Adrenal gland (tissue), 12 donors: ENCODE data around the gene CGA. TPM values are rescaled to one million over a fixed set of nuclear protein-coding genes. Genes with fewer than 3 reads are reported as not detected.

Experiments used
- DNase-seq, 7 donors: peaks; one replicate each; pipeline ENCODE4 v3.0.0-alpha.2; 2019 to 2020
- H3K27ac ChIP-seq, 5 donors: fragments of 200-600 bp; sonication (generic) in 4 of 5; 1 replicate in 3 of 5; 2 replicates in 2 of 5; pipeline versions ENCODE4 v1.5.1 to v1.8.0; 2016 to 2020; ENCODE audit warnings: mild to moderate bottlenecking in 1 of 5
- H3K27me3 ChIP-seq: fragments of 200-600 bp; 2 replicates; pipeline ENCODE4 v1.8.0; 2021
- H3K36me3 ChIP-seq, 2 donors: fragments of 200-600 bp; replicated peaks in 1 of 2; 1 replicate in 1 of 2; 2 replicates in 1 of 2; pipeline versions ENCODE4 v1.5.1 to v1.8.0; 2018 to 2022
- H3K4me1 ChIP-seq, 2 donors: fragments of 200-600 bp; replicated peaks in 1 of 2; 1 replicate in 1 of 2; 2 replicates in 1 of 2; pipeline versions ENCODE4 v1.5.1 to v1.8.0; 2018 to 2021
- H3K4me3 ChIP-seq, 4 donors: fragments of 200-600 bp; sonication (generic) in 3 of 4; one replicate each; pipeline ENCODE4 v1.5.1; 2016 to 2018
- H3K9me3 ChIP-seq, 3 donors: fragments of 200-600 bp; sonication (generic) in 1 of 3; replicated peaks in 1 of 3; 1 replicate in 2 of 3; 2 replicates in 1 of 3; pipeline versions ENCODE4 v1.5.1 to v1.8.0; 2016 to 2021
- POLR2A ChIP-seq, 2 donors: fragments of 450-650 bp; IDR thresholded peaks; one replicate each; pipeline ENCODE4 v1.6.1; 2017; ENCODE audit warnings: antibody characterized with exemption in 2 of 2, mild to moderate bottlenecking in 2 of 2, moderate library complexity in 1 of 2
- WGBS, 4 donors: extraction: QIAGEN DNeasy Blood & Tissue Kit in 2 of 4; methylation state at CpG; one replicate each; pipeline versions ENCODE4 v1.1.5 to v1.1.7; 2013 to 2017; 5-methylcytosine and 5-hydroxymethylcytosine counted together
- intact Hi-C, 2 donors: fragments of 100-400 bp; cut with DNase I; formaldehyde crosslinking; loops; one replicate each; pipeline versions ENCODE4 v1.14.1 to v1.15.0; 2022 to 2023
- polyA plus RNA-seq, 3 donors: library from polyadenylated mRNA; stranded (reverse); fragments of 200-250 nt in 2 of 3; fragments of 350-450 nt in 1 of 3; fragmentation: Illumina TruSeq in 1 of 3; extraction: RNeasy Lipid Tissue Mini Kit (QIAGEN cat#74804) in 1 of 3; gene quantifications; one replicate each; pipeline ENCODE4 v1.2.3, GENCODE V29; 2013 to 2014
- total RNA-seq, 9 donors: library from RNA; depleted of rRNA in 4 of 9; stranded (reverse); fragments of >200 nt in 4 of 9; fragments of 120-200 nt in 1 of 9; fragmentation: NEBNext Ultra II Directional in 1 of 9; extraction: Animal tissue kit (Norgen Biotek cat#: 25700) in 1 of 9; gene quantifications; one replicate each; pipeline versions ENCODE4 v1.1.0 to v1.2.4, GENCODE V29; 2013 to 2023
- TF ChIP-seq, protein P1 (sequence below), 6 experiments: fragments of 450-650 bp in 4 of 6; fragments of 200-600 bp in 2 of 6; sonication (generic) in 1 of 6; IDR thresholded peaks; 1 replicate in 5 of 6; 2 replicates in 1 of 6; pipeline versions ENCODE4 v1.5.1 to v1.8.0; 2016 to 2021; ENCODE audit warnings: antibody characterized with exemption in 6 of 6, mild to moderate bottlenecking in 2 of 6, moderate library complexity in 1 of 6
- donor health status: healthy with polysubstance abuse.
- donor health status: Bipolar disorder and iron deficiency.
- donor health status: DM: yes; HTN: yes; CAD: no.
- donor health status: DM: no; HTN: no; CAD: no.
- donor health status: DM: no; HTN: no; CAD: no.
- donor health status: DM: yes; HTN: yes; CAD: no.

Gene CGA
- total and polyA plus RNA-seq, 12 donors, result 0.29 to 0.83 (median 0.46) TPM; not detected in 7

DNA sequence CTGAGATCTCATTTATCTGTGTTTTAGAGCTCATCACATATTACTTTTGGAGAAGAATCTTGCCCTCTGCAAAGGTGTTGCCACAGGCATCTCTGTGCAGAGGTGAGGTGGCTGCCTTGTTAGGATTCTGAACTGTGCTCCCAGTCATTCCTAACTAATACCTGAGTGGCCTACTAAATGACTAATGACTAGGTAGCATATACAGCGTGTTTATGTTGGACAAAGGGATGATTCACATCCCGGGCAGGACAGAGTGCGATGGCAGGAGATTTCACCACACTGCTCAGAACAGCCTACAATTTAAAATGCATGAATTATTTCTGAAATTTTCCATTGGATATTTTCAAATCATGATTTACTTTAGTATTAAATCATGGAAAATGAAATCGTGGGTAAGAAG, 23.1 kb upstream of the CGA start:
- no peaks in the 10 kb centered on the region for H3K9me3 ChIP-seq
- H3K36me3 ChIP-seq, result no peaks in the 10 kb centered on the region
- peaks cover 14% of the 10 kb centered on the region for H3K27me3 ChIP-seq
- no peak overlapping the region for H3K27ac ChIP-seq
- TF ChIP-seq, protein P1, sequence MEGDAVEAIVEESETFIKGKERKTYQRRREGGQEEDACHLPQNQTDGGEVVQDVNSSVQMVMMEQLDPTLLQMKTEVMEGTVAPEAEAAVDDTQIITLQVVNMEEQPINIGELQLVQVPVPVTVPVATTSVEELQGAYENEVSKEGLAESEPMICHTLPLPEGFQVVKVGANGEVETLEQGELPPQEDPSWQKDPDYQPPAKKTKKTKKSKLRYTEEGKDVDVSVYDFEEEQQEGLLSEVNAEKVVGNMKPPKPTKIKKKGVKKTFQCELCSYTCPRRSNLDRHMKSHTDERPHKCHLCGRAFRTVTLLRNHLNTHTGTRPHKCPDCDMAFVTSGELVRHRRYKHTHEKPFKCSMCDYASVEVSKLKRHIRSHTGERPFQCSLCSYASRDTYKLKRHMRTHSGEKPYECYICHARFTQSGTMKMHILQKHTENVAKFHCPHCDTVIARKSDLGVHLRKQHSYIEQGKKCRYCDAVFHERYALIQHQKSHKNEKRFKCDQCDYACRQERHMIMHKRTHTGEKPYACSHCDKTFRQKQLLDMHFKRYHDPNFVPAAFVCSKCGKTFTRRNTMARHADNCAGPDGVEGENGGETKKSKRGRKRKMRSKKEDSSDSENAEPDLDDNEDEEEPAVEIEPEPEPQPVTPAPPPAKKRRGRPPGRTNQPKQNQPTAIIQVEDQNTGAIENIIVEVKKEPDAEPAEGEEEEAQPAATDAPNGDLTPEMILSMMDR (IDR thresholded peaks at IDR 0.05), result no peak
- TF ChIP-seq POLR2A (IDR thresholded peaks at IDR 0.05), result no peak
- DNase-seq, result no peak
- no peak overlapping the region for H3K4me3 ChIP-seq
- no peaks in the 10 kb centered on the region for H3K4me1 ChIP-seq
- intact Hi-C loops, result no loop called here
- 79 to 82% (median 81%) methylated on average over 4 of the region's 4 CpGs for WGBS, 4 donors

DNA sequence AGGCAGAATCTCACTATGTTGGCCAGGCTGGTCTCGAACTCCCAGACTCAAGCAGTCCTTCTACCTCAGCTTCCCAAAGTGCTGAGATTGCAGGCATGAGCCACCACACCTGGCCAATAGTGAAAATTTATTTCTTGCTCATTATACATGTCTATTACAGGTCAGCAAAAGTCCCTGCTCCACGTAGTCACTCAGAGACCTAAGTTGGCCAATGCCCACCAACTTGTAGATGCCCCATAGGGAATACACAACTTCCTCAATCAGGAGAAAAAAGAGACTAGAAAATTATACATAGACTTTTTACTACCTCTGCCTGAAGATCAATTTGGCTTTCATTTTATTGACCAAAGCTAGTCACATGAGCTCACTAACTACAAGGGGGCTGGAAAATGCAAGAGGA, 22.0 kb upstream of the CGA start:
- Histone ChIP-seq H3K4me3 (no peak overlapping the region), H3K9me3 (no peaks in the 10 kb centered on the region), H3K36me3 (no peaks in the 10 kb centered on the region), H3K27ac (no peak overlapping the region), H3K4me1 (no peaks in the 10 kb centered on the region), H3K27me3 (peaks cover 5% of the 10 kb centered on the region)
- TF ChIP-seq, protein P1 (IDR thresholded peaks at IDR 0.05), result no peak
- no peak for TF ChIP-seq POLR2A (IDR thresholded peaks at IDR 0.05)
- no peak for DNase-seq
- intact Hi-C loops, result no loop called here
- 82 to 94% (median 84%) methylated on average over 2 of the region's 2 CpGs for WGBS, 4 donors

DNA sequence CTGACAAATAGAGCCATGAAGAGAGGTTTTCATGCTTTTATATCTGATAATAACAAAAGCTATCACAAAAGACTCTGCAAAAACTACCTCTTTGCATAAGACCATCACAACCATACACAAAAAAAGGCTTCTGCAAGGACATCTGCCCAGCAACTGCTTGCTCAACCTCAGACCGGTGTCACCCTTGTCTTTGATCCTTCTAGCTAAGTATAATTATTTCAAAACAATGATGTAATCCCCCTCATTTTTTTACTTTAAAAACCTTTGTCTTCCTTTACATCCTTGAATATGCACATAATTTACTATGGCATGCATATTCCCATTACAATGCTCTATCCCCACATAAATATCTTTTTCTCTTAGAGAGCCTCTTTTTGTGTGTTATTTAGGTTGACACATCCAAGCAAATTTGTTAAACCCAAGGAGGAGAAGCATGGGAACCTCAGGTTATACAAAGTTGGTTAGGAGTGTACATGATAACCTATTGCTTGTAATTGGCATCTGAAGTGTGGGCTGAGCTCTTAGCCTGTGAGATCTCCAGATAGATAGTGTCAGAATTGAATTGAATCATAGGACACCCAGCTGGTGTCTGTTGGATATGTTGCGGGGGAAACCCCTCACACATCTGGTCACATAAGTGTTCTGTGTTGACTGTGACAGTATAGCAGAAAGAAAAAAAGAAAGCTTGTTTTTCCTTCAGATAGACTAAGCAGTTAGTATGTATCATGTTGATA, 20.7 kb upstream of the CGA start:
- intact Hi-C loops, result no loop called here
- no peak overlapping the region for H3K4me3 ChIP-seq
- TF ChIP-seq, protein P1 (IDR thresholded peaks at IDR 0.05), result no peak
- no peak for TF ChIP-seq POLR2A (IDR thresholded peaks at IDR 0.05)
- no peaks in the 10 kb centered on the region for H3K9me3 ChIP-seq
- H3K27me3 ChIP-seq, result peaks cover 5% of the 10 kb centered on the region
- no peak overlapping the region for H3K27ac ChIP-seq
- no peak for DNase-seq
- no peaks in the 10 kb centered on the region for H3K4me1 ChIP-seq
- H3K36me3 ChIP-seq, result no peaks in the 10 kb centered on the region
- 56 to 70% (median 63%) methylated on average over 2 of the region's 2 CpGs for WGBS, 4 donors

DNA sequence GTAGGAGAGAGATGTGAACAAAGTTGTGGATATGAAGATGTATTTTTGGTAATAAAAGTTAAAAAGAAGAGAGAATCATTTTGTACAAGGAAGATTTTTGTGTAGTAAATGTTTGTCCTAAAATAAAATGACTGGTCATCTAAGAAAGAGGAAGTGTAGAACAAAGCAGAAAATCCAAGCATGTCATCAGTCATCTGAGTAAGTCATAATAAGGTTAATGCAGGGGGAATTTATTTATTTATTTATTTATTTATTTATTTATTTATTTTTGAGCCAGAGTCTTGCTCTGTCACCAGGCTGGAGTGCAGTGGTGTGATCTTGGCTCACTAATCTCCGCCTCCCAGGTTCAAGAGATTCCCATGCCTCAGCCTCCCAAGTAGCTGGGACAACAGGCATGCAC, 15.7 kb upstream of the CGA start:
- Histone ChIP-seq H3K4me1 (no peaks in the 10 kb centered on the region), H3K27ac (no peak overlapping the region), H3K36me3 (no peaks in the 10 kb centered on the region), H3K27me3 (peaks cover 5% of the 10 kb centered on the region), H3K9me3 (no peaks in the 10 kb centered on the region), H3K4me3 (no peak overlapping the region)
- no peak for DNase-seq
- intact Hi-C loops, result no loop called here
- 88 to 100% (median 97%) methylated on average over 1 of the region's 1 CpG for WGBS, 4 donors
- TF ChIP-seq, protein P1 (IDR thresholded peaks at IDR 0.05), result no peak
- TF ChIP-seq POLR2A (IDR thresholded peaks at IDR 0.05), result no peak
